IPS-NIHi11 (cell line): ENCODE results near the gene FLT3.
"Not testable (repeated sequence)": the region's sequence is repeated elsewhere in the genome, so short reads cannot be mapped to it uniquely, and the experiment has no call there.

Experiments
- DNase-seq: peaks from one replicate; pipeline ENCODE4 v3.0.0; 2012; ENCODE audit warnings: mixed read lengths, low spot score

Gene FLT3

DNA sequence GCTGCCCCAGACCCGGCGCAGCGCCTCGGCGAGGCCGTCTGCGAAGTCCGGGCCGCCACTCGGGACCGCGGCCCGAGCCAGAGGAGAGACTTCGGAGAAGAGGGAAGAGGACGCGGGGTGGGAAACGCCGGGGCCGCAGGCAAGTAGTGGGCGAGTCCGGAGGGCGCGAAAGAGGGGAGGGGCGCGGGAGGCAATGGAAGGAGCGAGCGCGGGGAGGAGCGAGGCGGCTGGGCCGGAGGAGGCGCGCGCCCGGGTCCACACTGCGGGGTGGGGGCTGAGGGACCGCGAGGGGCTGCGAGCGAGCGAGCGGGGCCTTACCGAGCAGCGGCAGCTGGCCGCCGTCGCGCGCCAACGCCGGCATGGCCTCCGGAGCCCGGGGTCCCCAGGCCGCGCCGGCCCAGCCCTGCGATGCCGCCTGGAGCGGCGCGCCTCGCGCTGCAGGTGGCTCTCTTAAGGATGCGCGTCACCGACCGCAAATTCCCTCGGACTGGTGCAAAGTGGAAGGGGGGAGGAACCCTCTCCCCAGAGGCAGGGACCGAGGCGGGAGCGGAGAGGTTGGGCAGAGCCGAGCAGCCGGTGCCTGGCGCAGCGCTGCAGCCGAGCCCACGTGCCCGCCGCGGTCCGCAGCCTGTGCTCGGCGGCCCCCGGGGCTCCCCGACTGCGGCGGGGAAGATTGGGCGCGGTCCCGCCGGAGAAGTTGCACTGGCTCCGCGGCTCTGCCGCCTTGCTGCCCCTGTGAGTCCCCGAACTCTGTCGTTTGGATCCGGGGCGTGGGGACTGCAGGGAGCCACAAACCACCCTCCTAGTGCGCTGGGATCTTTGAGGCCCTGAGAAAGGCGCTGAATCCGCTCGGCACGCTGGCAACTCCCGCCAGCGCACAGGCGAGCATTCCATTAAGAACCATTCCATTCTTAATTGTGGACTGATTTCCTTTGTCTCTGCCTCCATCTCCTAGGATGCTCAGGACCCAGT, at the start of gene FLT3:
Gene FLT3, minus strand, starts transcription at position 427 of the 972 bp plus-strand sequence. Its CDS starts 66 bp downstream, at position 361.
- DNase-seq, result peak; percentile 86

GRCh38 chr13:28147495-28147894, 47.1 kb upstream of the FLT3 start:
- no peak for DNase-seq

GRCh38 chr13:28145049-28145448, 44.7 kb upstream of the FLT3 start:
- DNase-seq, result no peak

DNA sequence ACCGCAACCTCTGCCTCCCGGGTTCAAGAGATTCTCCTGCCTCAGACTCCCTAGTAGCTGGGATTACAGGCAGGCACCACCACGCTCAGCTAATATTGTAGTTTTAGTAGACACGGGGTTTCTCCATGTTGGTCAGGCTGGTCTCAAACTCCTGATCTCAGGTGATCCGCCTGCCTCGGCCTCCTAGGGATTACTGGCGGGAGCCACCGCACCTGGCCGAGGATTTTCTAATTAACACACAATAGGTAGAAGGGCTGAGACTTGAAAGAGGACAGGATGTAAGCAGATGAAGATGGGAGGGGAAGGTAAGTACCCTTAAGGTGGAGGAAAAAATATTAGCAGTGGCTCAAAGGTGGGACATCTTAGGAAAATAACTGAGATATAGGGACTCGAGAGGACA, 41.2 kb upstream of the FLT3 start:
- DNase-seq, result peak; percentile 35

GRCh38 chr13:28140433-28141125, 40.2 kb upstream of the FLT3 start:
- DNase-seq, result no peak

DNA sequence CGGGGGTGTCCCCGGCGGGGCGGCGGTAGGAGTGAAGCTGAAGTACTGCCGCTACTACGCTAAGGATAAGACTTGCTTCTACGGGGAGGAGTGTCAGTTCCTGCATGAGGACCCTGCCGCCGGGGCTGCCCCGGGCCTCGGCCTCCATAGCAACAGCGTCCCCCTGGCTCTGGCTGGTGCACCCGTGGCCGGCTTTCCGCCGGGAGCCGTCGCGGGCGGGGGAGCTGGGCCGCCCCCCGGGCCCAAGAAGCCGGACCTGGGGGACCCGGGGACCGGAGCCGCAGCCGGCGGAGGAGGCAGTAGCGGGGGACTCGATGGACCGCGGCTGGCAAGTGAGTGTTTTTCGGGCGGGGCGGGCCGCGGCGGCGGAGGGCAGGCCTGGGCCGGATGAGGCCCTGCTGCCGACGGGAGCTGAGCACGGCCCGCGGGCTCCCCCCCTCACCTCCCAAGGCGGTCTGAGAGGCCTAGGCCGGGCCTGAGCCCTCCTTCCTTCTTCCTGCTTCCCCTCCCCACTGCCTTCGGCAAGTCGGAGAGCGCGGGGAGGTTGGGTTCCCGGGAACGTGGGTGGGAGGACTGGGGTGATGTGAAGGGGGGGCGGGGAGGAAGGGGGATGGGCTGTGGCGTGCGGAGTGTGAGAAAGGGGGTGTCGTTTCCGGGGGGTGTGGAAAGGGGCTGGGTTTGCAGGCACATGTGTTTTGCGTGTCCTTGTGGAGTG, 38.5 kb upstream of the FLT3 start:
- peak; percentile 74 for DNase-seq

DNA sequence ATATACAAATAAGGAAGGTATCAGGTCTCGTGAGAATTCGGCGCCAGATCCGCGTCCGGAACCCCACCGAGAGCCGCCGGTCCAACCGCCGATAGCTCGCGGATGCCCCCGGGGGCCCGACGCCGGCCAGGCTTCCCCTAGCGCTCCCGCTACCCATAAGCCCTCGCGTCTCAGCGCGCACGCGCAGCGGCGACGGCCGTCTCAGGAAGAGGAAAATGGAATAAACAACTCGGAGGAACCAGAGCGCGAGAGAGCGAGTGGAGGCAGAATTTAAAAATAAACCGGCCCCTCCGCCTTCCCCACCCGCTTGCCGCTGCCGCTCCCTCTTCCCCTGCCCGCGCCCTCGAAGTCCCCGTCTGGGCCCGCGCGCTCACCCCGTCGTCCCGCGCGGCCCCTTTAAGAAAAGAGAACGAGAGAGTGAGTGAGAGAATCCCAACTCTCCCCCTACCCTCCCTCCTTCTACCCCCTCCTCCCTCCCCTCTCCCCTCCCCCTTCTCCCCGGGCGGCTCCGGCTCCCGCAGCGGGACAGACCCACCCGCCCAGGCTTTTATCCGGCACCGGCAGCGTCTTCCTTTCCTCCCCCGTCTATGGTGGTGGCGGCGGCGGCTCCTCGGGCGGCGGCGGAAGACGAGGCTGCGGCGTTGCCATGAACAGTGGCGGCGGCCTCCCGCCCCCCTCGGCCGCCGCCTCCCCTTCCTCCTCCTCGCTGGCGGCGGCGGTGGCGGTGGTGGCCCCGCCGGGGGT, 37.8 kb upstream of the FLT3 start, which contains the start of gene PAN3:
Gene PAN3, plus strand, starts transcription at position 534 of the 744 bp plus-strand sequence. Its CDS starts 113 bp downstream, at position 647.
- DNase-seq, result peak; percentile 87

- DNase-seq, result peak; percentile 44
Observed at GRCh38 chr13:28137596-28137995, 37.2 kb upstream of the FLT3 start.

DNA sequence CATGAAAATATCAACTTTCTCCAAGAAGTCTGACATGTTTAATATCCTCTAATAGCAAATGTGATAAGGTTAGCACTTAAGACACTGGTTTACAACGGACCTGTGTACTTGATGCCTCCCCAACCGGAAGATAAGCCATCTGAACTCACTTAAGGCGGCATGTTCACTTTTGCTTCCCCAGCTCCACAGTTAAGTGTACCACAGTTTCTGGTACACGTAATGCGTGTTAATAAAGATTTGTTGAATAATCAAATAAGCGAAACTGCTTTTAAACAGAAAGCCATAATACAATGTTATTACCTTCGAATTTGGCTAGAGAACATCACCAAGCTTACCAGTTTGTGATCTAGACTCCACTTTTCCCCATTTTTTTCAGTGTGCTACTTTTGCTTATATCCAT, 36.5 kb upstream of the FLT3 start:
- no peak for DNase-seq

GRCh38 chr13:28131646-28132045, 31.3 kb upstream of the FLT3 start:
- DNase-seq, result no peak

DNA sequence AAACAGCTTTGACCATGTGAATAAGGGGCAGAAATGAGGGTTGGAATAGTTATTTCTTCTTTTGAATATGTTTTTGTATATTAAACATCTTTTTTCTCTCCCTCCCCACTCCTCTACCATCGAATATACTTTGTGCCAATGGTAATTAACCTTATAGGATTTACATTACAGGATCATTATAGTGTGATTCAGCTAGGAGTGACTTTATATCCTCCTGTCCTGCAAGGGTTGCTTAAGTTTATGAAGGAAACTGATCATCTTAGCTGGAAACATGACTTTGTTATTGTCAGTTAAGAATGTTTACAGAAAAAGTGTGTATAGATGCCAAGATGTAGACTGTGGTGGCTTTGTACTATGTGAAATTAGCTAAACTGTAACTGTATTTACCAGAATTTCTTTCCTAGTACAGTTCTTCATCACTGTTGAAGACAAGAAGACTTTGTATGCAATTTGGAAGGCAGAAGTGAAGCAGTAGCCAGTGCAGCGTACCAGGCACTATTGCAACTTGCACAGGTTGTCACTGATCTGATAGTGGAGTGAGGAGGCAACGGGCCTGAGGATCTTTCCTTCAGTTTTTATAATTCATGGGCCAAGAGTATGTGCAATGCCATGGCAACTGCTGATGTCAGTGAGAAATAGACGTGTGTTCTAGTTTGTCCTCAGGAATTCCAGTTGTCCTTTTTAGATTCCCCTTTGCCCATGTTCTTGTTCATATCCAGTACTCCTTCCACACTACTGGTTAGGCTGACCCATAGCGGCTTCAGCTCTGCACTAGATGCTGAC, 29.7 kb upstream of the FLT3 start:
- no peak for DNase-seq

- DNase-seq, result no peak
Observed at GRCh38 chr13:28128926-28129325, 28.6 kb upstream of the FLT3 start.

GRCh38 chr13:28128030-28128429, 27.7 kb upstream of the FLT3 start:
- no peak for DNase-seq

DNA sequence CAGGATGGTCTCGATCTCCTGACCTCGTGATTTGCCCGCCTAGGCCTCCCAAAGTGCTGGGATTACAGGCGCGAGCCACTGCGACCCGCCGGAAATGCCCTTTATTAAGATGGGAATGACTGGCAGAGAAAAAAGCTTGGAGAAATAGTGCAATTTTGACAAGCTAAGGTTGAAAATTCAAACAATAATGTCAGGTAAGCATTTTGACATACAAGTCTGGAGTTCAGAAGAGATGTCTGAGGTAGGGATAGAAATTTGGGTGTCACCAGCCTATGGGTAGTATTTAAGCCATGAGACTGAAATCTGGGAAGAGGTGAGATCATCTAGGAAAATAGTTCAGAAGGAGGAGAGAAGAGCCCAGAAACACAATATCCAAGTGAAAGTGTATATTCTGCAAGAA, 20.8 kb upstream of the FLT3 start:
- DNase-seq, result no peak

- no peak for DNase-seq
Observed at GRCh38 chr13:28120317-28120716, 19.9 kb upstream of the FLT3 start.

DNA sequence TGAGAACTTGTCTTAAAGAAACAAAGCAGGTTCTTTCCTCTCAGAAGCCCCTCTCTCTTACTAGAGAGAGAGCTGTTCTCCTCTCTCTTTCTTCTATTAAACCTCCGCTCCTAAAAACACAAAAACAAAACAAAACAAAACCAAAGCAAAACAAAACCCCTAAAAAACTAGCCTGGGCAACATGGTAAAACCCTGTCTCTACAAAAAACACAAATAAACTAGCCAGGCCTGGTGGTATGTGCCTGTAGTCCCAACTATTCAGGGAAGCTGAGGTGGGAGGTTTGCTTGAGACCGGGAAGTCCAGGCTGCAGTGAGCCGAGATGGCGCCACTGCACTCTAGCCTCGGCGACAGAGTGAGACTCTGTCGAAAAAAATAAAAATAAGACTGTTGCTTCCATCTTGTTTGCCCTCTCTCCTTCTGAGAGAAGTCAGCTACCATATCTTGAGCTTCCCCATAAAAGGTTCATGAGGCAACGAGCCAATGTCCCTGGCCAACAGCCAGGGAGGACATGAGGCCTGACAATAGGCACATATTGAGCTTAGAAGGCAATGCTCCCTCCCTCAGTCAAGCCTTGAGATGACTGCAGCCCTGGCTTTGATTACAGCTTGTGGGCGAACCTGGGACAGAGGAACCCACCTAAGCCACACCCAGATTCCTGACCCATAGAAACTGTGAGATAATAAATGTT, 17.5 kb upstream of the FLT3 start:
- no peak for DNase-seq

GRCh38 chr13:28116736-28117135, 16.4 kb upstream of the FLT3 start:
- DNase-seq, result no peak

DNA sequence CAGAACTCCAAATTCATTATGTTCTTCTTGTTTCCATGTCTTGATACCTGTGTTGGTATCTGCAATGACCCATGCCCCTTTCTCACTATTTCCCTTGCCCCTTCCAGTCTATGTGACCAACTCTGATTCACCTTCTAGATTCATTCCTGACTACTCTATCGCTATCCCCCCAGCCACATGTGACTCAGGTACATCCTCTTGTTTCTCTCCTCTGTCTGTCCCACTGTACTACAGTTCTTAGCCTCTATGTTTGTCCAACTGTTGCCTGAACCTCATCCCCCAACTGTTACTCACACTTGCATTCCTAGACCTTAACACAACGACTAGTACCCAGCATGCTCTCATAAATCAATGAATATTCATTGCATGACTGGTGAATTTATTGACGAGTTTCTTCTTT, 10.0 kb upstream of the FLT3 start:
- no peak for DNase-seq

DNA sequence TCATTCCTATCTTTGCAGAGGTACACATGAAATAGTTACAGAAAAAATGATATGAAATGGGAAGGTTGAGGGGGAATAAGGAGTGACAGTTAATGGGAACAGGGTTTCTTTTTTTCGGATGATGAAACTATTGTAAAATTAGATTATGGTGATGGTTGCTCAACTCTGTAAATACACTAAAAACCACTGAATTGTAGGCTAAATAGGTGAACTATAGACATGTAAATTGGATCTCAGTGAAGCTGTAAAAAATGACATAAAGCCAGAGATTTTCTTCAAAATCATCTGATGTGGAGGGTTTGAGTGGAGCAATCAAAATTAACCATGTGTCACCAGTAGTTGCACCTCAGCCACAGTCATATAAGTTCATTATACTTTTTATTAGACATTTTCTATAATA, 6.6 kb upstream of the FLT3 start:
- no peak for DNase-seq

- not testable (repeated sequence) for DNase-seq
Observed at GRCh38 chr13:28101886-28102285, 1.5 kb upstream of the FLT3 start.
